Keratinocyte (primary cell): ENCODE measurements around the gene RNF38.

Experiments used
- CTCF ChIP-seq, 3 experiments: IDR thresholded peaks in 1 of 3; conservative IDR thresholded peaks in 1 of 3; optimal IDR thresholded peaks in 1 of 3; 2 replicates in 2 of 3; 3 replicates in 1 of 3; pipeline versions ENCODE3 to v1.5.1; 2011; ENCODE audit warnings: low read length in 3 of 3, mild to moderate bottlenecking in 3 of 3, moderate library complexity in 2 of 3, control low read depth in 1 of 3, inconsistent platforms in 1 of 3; ENCODE audit not compliant: insufficient read depth in 2 of 3; ENCODE audit errors: extremely low read depth in 1 of 3
- EZH2 ChIP-seq: IDR thresholded peaks from one replicate; pipeline ENCODE4 v1.6.1; 2012; ENCODE audit warnings: inconsistent platforms, mild to moderate bottlenecking, low read length, moderate library complexity

- TF ChIP-seq CTCF (optimal IDR thresholded peaks at IDR 0.05 in 1 of 3, IDR thresholded peaks at IDR 0.05 in 1 of 3, conservative IDR thresholded peaks at IDR 0.05 in 1 of 3; ENCODE audit: extremely low read depth in 1 of 3, insufficient read depth in 2 of 3, low read length in 3 of 3) (no peak), EZH2 (no peak)
Observed at GRCh38 chr9:36448017-36448416, 47.9 kb upstream of the RNF38 start.
